OCI-LY1 (cell line): ENCODE data around the gene MCTP2.

ENCODE experiments used
- H2AFZ ChIP-seq: fragments of 200-600 bp; sonication (generic), shearing (Covaris generic); 2 replicates; pipeline ENCODE4 v1.6.0; 2014; ENCODE audit warnings: antibody characterized with exemption, mild to moderate bottlenecking, low read length
- H3F3A ChIP-seq: fragments of 200-600 bp; sonication (generic), shearing (Covaris generic); 2 replicates; pipeline ENCODE4 v1.6.0; 2014; ENCODE audit warnings: mild to moderate bottlenecking, antibody characterized with exemption, low read length, moderate library complexity; ENCODE audit not compliant: insufficient read depth
- H3K27ac ChIP-seq: fragments of 200-600 bp; sonication (generic); 2 replicates; pipeline ENCODE4 v1.5.1; 2014; ENCODE audit warnings: low read length, mixed run types, mild to moderate bottlenecking, low read depth; ENCODE audit not compliant: poor library complexity, severe bottlenecking
- H3K27me3 ChIP-seq: fragments of 200-600 bp; sonication (generic); 2 replicates; pipeline ENCODE4 v1.6.0; 2014; ENCODE audit warnings: antibody characterized with exemption, mild to moderate bottlenecking, low read length, moderate library complexity; ENCODE audit not compliant: insufficient read depth
- H3K36me3 ChIP-seq: fragments of 200-600 bp; sonication (generic); 2 replicates; pipeline ENCODE4 v1.6.1; 2014; ENCODE audit warnings: mild to moderate bottlenecking, antibody characterized with exemption, low read length, moderate library complexity, mixed read lengths; ENCODE audit not compliant: insufficient read depth
- H3K4me1 ChIP-seq: fragments of 200-600 bp; sonication (generic); 2 replicates; pipeline ENCODE4 v1.5.1; 2014; ENCODE audit warnings: mild to moderate bottlenecking, low read length, moderate library complexity; ENCODE audit not compliant: insufficient read depth, severe bottlenecking
- H3K4me2 ChIP-seq: fragments of 200-600 bp; sonication (generic), shearing (Covaris generic); 2 replicates; pipeline ENCODE4 v1.6.1; 2014; ENCODE audit warnings: low read length
- H3K4me3 ChIP-seq: fragments of 200-600 bp; sonication (generic); 2 replicates; pipeline ENCODE4 v1.5.1; 2014; ENCODE audit warnings: low read length, low read depth, mild to moderate bottlenecking, mixed read lengths; ENCODE audit not compliant: poor library complexity, severe bottlenecking
- H3K79me2 ChIP-seq: fragments of 200-600 bp; shearing (Covaris generic); 2 replicates; pipeline ENCODE4 v1.6.1; 2016; ENCODE audit warnings: mixed run types, low read length, mixed read lengths; ENCODE audit not compliant: insufficient read depth
- H3K9ac ChIP-seq: fragments of 200-600 bp; sonication (generic), shearing (Covaris generic); 2 replicates; pipeline ENCODE4 v1.6.1; 2014; ENCODE audit warnings: mild to moderate bottlenecking, low read length, mixed read lengths
- H3K9me2 ChIP-seq: fragments of 200-600 bp; sonication (generic), shearing (Covaris generic); 2 replicates; pipeline ENCODE4 v1.6.1; 2014; ENCODE audit warnings: low read depth, mild to moderate bottlenecking, low read length, mixed read lengths
- H3K9me3 ChIP-seq: fragments of 200-600 bp; shearing (Covaris generic); 2 replicates; pipeline ENCODE4 v1.6.1; 2014; ENCODE audit warnings: low read length, mixed read lengths
- H4K20me1 ChIP-seq: fragments of 200-600 bp; sonication (generic), shearing (Covaris generic); 2 replicates; pipeline ENCODE4 v1.6.0; 2016; ENCODE audit warnings: mild to moderate bottlenecking, low read length; ENCODE audit not compliant: insufficient read depth
- CTCF ChIP-seq: fragments of 200-600 bp; sonication (generic), shearing (Covaris generic); IDR thresholded peaks from 2 replicates; pipeline ENCODE4 v1.5.1; 2017; ENCODE audit warnings: mild to moderate bottlenecking, antibody characterized with exemption, low read length, moderate library complexity, mixed read lengths
- EZH2 ChIP-seq: fragments of 200-600 bp; sonication (generic), shearing (Covaris generic); IDR thresholded peaks from 2 replicates; pipeline ENCODE4 v1.8.0; 2017; ENCODE audit warnings: borderline replicate concordance, mixed run types, mild to moderate bottlenecking, antibody characterized with exemption, low read length, moderate library complexity, mixed read lengths

MCTP2 gene

GRCh38 chr15:94432279-94432678 lies 200.9 kb downstream of the MCTP2 start:
- Histone ChIP-seq H3K4me2 (no peak overlapping the region), H3K27me3 (no peaks in the 10 kb centered on the region), H3K79me2 (no peaks in the 10 kb centered on the region), H3K9ac (no peak overlapping the region), H4K20me1 (no peaks in the 10 kb centered on the region), H3K4me3 (no peak overlapping the region), H3K27ac (no peak overlapping the region), H3K9me2 (no peaks in the 10 kb centered on the region), H3K9me3 (no peaks in the 10 kb centered on the region), H3K4me1 (no peaks in the 10 kb centered on the region), H3F3A (no peaks in the 10 kb centered on the region), H3K36me3 (peaks cover 22% of the 10 kb centered on the region), H2AFZ (no peak overlapping the region)
- TF ChIP-seq CTCF (no peak), EZH2 (no peak)

GRCh38 chr15:94439158-94439557 lies 207.8 kb downstream of the MCTP2 start:
- Histone ChIP-seq H2AFZ (no peak overlapping the region), H3K4me1 (no peaks in the 10 kb centered on the region), H3K79me2 (no peaks in the 10 kb centered on the region), H3K4me2 (no peak overlapping the region), H3K9me3 (no peaks in the 10 kb centered on the region), H3K9ac (no peak overlapping the region), H3F3A (no peaks in the 10 kb centered on the region), H3K36me3 (peaks cover 15% of the 10 kb centered on the region; the same call in 1 of the 2 replicates), H3K9me2 (no peaks in the 10 kb centered on the region), H4K20me1 (no peaks in the 10 kb centered on the region), H3K4me3 (no peak overlapping the region), H3K27ac (no peak overlapping the region), H3K27me3 (no peaks in the 10 kb centered on the region)
- TF ChIP-seq EZH2 (no peak), CTCF (no peak)

GRCh38 chr15:94441760-94442159 lies 210.4 kb downstream of the MCTP2 start:
- Histone ChIP-seq H4K20me1 (no peaks in the 10 kb centered on the region), H3K9me3 (no peaks in the 10 kb centered on the region), H3K27ac (no peak overlapping the region), H3K79me2 (no peaks in the 10 kb centered on the region), H3K9me2 (no peaks in the 10 kb centered on the region), H3K9ac (no peak overlapping the region), H3K4me1 (no peaks in the 10 kb centered on the region), H3K36me3 (peaks cover 26% of the 10 kb centered on the region; the same call in 1 of the 2 replicates), H3F3A (no peaks in the 10 kb centered on the region), H3K27me3 (no peaks in the 10 kb centered on the region), H3K4me3 (no peak overlapping the region), H3K4me2 (no peak overlapping the region), H2AFZ (no peak overlapping the region)
- no peak for TF ChIP-seq EZH2
- no peak for TF ChIP-seq CTCF
